Measurements from ENCODE around the gene DOP1B.
"Not testable (repeated sequence)": the region's sequence is repeated elsewhere in the genome, so short reads cannot be mapped to it uniquely, and the experiment has no call there.

DOP1B gene

DNA sequence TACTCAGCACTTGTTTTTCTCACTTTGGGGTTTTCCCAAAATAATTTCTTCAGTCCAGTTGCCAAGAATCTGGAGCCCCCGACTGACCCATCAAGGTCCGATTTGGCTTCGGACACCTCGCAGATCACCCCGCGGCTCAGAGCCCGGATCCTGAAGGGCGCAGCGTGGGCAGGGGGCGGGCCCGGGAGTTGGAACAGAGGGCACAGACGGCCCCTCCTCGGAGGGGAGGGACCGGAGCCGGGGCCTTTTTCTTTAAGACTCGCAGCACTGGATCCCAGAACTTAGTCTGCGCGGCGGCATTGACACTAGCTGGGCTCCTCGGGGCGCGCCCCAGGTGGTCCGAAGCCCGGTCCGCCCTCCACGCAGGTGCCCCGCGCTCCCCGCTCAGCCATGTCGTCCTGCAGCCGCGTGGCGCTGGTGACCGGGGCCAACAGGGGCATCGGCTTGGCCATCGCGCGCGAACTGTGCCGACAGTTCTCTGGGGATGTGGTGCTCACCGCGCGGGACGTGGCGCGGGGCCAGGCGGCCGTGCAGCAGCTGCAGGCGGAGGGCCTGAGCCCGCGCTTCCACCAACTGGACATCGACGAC is 21.7 kb upstream of the DOP1B start, which contains the start of gene CBR3:
Gene CBR3 (plus strand): TSS at position 277 of the 588 bp plus-strand sequence. CDS start 114 bp downstream, at position 391.
- DNase-seq (ENCODE audit: low spot score), result peak; percentile 62

GRCh38 chr21:36135391-36136102 is 21.1 kb upstream of the DOP1B start:
- DNase-seq (ENCODE audit: low spot score), result peak; percentile 68

- not testable (repeated sequence) for DNase-seq (ENCODE audit: low spot score)
These were observed 16.8 kb upstream of the DOP1B start for GRCh38 chr21:36139791-36140190.

GRCh38 chr21:36141513-36141925 is 15.1 kb upstream of the DOP1B start:
- DNase-seq (ENCODE audit: low spot score), result peak; percentile 91

DNA sequence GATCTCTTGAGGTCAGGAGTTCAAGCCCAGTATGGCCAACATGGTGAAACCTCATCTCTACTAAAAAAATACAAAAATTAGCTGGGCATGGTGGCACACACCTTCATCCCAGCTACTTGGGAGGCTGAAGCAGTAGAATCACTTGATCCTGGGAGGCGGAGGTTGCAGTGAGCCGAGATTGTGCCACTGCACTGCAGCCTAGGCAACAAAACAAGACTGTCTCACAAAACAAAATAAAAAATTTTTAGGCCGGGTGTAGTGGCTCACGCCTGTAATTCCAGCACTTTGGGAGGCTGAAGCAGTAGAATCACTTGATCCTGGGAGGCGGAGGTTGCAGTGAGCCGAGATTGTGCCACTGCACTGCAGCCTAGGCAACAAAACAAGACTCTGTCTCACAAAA is 12.4 kb upstream of the DOP1B start:
- DNase-seq (ENCODE audit: low spot score), result not testable (repeated sequence)

DNA sequence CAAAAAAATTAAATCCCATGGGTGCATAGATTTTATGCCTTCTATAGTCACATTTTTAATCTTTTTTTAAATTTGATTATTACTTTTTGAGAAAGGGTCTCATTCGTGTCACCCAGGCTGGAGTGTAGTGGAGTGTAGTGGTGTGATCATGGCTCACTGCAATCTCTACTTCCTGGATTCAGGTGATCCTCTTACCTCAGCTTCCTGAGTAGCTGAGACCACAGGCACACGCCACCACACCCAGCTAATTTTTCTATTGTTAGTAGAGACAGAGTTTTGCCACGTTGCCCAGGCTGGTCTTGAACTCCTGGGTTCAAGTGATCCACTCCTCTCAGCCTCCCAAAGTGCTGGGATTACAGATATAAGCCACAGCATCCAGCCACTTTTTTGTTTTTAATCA is 11.4 kb upstream of the DOP1B start:
- no peak for DNase-seq (ENCODE audit: low spot score)

DNA sequence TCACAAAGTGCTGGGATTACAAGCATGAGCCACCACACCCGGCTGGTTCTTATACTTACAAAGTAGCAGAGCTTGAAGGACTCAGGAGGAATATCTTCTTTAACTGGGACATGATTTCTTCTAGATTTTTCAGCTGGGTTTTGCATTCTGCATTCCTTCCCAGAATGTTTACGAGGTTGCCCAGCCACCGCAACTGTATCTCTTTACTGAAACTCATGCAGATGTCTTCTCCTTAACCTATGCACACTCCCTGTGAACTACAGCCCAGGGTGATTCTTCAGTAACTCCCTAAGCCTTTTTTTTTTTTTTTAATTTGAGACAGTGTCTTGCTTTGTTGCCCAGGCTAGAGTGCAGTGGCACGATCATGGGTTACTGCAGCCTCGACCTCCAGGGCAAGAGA is 8.7 kb upstream of the DOP1B start:
- no peak for DNase-seq (ENCODE audit: low spot score)

DNA sequence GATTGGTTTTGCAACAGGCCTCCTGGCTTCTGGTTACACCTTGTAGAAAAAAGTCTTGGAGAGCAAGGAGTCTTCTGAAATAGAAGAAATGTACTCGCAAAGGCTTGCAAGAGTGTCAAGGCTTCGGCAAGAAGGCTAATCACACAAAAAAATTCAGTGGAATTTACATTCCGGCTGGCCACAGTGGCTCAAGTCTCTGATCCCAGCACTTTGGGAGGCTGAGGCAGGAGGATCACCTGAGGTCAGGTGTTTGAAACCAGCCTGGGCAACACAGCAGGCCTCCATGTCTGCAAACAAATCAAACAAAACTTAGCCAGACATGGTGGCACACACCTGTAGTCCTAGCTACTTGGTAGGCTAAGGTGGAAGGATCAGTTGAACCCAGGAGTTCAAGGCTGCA is 7.7 kb upstream of the DOP1B start:
- DNase-seq (ENCODE audit: low spot score), result no peak

GRCh38 chr21:36149788-36150711 is 6.6 kb upstream of the DOP1B start:
- no peak for DNase-seq (ENCODE audit: low spot score)

DNA sequence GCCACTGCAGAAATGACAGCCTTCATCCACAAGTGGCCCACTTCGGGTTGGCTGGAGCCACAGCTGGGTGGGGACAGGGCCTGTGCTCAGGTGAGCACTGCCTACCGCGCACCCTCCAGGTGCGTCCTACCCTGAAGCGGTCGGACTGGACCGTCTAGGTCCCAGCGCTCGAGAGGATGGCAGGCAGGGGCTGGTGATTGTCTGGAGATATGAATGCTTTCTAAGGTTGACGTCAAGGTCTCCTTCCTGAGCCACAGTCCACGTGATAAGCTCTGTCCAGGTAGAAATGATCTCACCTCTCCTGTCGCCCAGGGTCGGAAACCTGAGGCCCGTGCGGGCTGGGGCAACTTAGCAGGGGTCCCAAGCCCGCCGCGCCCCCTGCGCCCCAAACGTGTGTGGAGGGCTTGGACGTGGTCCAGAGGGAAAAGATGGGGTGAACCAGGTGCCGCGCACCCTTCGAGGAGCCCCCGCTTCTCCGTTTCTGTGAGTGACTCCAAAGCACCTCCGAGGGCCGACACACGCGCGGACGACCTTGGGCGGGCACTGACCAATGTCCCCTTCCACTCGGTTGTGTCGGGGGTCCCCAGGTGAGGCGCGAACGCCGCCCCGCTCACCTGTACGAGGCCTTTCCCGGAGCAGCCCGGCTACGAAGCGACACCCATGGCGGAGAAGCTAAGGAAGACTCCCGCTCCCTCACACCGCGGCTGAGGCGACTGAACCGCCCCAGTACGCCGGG is 853 bp upstream of the DOP1B start:
- no peak for DNase-seq (ENCODE audit: low spot score)

- DNase-seq (ENCODE audit: low spot score), result peak; percentile 100
These were observed 247 bp upstream of the DOP1B start for GRCh38 chr21:36156339-36156814.

- DNase-seq (ENCODE audit: low spot score), result no peak
These were observed 2.8 kb downstream of the DOP1B start for GRCh38 chr21:36159356-36159921.

DNA sequence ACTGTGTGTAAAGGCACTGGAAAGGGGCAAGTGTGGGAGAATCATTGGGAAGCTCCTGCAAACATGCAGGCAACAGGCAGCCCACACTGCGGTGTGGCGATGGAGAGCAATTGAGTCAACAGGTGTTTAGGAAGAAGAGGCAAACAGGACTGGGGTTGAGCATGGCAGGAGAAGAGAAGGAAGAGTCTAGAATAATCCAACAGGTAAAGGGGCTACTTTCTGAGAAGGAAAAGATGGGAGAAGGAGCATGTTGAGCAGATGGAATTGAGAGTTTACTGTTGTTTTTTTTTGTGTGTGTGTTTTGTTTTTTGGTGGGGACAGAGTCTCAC is 4.2 kb downstream of the DOP1B start:
- no peak for DNase-seq (ENCODE audit: low spot score)

- no peak for DNase-seq (ENCODE audit: low spot score)
These were observed 6.0 kb downstream of the DOP1B start for GRCh38 chr21:36162631-36163030.

- DNase-seq (ENCODE audit: low spot score), result no peak
These were observed 7.4 kb downstream of the DOP1B start for GRCh38 chr21:36163750-36164741.

DNA sequence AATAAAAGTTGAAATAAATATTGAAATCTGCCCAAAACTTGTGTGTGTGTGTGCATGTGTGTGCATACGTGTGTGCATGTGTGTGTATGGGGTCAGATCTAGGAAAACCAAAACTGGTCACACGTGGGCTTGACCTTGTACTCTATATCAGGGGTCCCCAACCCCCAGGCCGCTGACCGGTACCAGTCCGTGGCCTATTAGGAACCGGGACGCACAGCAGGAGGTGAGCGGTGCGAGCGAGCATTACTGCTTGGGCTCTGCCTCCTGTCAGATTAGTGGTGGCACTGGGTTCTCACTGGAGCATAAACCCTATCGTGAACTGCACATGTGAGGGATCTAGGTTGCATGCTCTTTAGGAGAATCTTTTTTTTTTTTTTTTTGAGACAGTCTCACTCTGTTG is 8.7 kb downstream of the DOP1B start:
- DNase-seq (ENCODE audit: low spot score), result no peak

GRCh38 chr21:36166705-36167104 is 10.1 kb downstream of the DOP1B start:
- no peak for DNase-seq (ENCODE audit: low spot score)

DNA sequence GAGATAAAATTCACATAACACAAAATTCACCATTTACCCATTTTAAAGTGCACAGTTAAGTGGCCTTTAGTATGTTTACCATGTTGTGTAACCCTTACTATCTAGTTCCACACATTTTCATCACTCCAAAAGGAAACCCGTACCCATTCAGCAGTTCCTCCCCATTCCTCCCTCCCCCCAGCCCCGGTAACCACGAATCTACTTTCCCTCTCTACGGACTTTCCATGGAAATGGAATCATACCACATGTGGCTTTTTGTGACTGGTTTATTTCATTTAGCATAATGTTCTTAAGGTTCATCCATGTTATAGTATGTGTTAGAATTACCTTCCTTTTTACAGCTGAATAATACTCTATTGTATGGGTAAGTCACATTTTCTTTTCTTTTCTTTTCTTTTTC is 10.9 kb downstream of the DOP1B start:
- DNase-seq (ENCODE audit: low spot score), result no peak

- no peak for DNase-seq (ENCODE audit: low spot score)
These were observed 13.0 kb downstream of the DOP1B start for GRCh38 chr21:36169470-36170128.

GRCh38 chr21:36170823-36171222 is 14.2 kb downstream of the DOP1B start:
- DNase-seq (ENCODE audit: low spot score), result no peak

Measured in activated CD4-positive, alpha-beta T cell treated with anti-CD3 and anti-CD28 coated beads, Interleukin-2, Interleukin-4, amounts not matched to agents 100 ng/mL and 50 ng/mL, durations not matched to agents 16 hours and 8 hours (primary cell).